Measurements from ENCODE around the gene PIKFYVE.

DNA sequence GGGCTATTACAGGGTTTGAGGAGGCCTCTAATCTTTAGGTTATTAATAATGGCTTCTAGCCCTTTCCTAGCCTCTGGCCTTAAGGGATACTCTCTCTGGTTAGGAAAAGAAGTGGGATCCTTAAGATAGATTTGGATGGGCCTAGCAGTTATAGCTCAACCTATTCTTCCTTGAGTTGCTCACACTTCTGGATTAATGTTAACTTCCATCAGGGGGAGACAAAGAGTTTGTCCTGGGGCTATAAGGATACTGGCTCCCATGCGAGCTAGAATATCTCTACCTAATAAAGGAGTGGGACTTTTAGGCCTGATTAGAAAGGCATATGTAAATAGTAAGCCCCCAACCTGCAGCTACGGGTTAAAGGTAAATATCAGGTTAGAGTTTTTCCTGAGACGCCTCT, 126.2 kb downstream of the PIKFYVE start:
- no peak for TF ChIP-seq POLR2A (IDR thresholded peaks at IDR 0.05)
- TF ChIP-seq, protein P1, sequence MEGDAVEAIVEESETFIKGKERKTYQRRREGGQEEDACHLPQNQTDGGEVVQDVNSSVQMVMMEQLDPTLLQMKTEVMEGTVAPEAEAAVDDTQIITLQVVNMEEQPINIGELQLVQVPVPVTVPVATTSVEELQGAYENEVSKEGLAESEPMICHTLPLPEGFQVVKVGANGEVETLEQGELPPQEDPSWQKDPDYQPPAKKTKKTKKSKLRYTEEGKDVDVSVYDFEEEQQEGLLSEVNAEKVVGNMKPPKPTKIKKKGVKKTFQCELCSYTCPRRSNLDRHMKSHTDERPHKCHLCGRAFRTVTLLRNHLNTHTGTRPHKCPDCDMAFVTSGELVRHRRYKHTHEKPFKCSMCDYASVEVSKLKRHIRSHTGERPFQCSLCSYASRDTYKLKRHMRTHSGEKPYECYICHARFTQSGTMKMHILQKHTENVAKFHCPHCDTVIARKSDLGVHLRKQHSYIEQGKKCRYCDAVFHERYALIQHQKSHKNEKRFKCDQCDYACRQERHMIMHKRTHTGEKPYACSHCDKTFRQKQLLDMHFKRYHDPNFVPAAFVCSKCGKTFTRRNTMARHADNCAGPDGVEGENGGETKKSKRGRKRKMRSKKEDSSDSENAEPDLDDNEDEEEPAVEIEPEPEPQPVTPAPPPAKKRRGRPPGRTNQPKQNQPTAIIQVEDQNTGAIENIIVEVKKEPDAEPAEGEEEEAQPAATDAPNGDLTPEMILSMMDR (IDR thresholded peaks at IDR 0.05), result no peak
- no peak for TF ChIP-seq EP300 (IDR thresholded peaks at IDR 0.05; ENCODE audit: low read depth)
